Fibroblast of skin of scalp (primary cell): Measurements from ENCODE around the gene GOT2. TPM values are rescaled to one million over a fixed set of nuclear protein-coding genes. Genes with fewer than 3 reads are reported as not detected.
"Not testable (repeated sequence)": the region's sequence is repeated elsewhere in the genome, so short reads cannot be mapped to it uniquely, and the experiment has no call there.

Experiments
- DNase-seq: peaks from one replicate; pipeline ENCODE4 v3.0.0-alpha.2; 2013
- polyA plus RNA-seq, 2 experiments: library from polyadenylated mRNA; unstranded; fragments of 120-200 nt; gene quantifications; one replicate each; pipeline ENCODE4 v1.2.1, GENCODE V29; 2013; ENCODE audit not compliant: insufficient read length in 2 of 2

Gene GOT2
- polyA plus RNA-seq (2013, experiment 1 of 2; ENCODE audit: insufficient read length): 58.2 TPM
- polyA plus RNA-seq (2013, experiment 2 of 2; ENCODE audit: insufficient read length): 59.2 TPM

DNA sequence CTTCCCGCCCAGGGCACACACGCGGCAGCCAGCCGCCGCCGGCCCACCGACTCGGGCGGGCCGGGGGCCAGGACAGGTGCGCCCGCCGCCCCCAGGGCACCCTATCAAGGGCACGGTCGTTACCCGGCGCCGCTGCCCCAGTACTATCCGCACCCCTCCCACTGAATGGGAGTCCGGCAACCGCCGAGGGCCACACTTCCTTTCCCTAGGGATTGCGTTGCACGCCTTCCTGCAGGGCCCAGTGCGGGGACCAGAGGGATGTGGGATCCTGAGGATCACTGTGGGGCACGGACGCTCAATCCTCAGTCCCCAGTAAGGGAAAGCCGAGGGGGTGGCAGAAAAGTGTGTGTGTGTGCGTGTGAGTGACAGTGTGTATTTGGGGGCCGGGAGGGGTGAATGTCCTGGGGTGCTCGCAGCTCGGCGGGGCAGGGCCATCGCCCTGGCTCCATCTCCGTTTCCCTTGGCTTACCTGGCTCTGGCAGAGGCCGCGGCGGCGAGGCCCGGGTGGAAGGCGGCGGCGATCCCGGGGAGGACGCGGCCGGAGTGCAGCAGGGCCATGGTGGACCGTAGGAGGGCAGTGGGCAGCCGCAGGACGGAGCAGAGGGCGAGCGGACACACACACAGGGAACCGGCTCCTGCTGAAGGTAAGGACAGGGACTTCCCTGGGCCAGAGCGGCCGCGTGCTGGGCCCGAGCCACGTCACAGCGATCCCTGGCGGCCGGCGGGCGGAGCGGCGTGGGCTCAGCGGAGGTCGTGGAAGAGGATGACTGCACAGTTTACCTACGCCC lies at the start of gene GOT2:
GOT2 (minus strand) TSS at position 646 of the 788 bp plus-strand sequence; CDS start at position 558, 88 bp downstream.
- peak; percentile 81 for DNase-seq

DNA sequence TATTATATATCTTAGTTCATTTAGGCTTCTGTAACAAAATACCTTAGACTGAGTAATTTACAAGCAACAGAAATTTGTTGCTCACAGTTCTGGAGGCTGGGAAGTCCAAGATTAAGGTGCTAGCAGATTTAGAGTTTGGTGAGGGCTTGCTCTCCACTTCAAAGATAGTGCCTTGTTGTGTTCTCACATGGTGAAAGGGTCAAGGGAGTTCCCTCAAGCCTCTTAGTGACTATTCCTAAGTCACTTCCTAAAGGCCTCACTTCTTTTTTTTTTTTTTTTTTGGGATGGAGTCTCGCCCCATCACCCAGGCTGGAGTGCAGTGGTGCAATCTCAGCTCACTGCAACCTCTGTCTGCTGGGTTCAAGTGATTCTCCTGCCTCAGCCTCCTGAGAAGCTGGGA lies 45.2 kb upstream of the GOT2 start:
- DNase-seq: not testable (repeated sequence)

DNA sequence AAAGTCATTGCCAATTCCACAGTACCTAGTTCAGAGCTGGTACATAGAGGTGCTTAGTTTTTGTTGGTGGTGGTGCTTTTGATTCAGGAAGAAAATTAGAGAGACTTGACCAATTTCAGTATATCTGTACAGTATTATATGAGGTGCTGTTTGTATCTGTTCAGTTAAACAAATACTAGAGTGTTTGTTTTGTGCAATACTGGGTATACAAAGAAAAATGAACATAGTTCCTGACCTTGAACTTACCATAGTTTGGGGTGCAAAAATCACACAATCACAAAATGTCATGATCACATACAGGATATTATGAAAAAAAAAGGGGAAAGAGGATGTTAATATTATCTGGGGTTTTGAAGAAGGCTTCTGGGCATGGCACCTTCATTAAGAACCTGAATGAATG lies 39.8 kb upstream of the GOT2 start:
- DNase-seq: no peak

DNA sequence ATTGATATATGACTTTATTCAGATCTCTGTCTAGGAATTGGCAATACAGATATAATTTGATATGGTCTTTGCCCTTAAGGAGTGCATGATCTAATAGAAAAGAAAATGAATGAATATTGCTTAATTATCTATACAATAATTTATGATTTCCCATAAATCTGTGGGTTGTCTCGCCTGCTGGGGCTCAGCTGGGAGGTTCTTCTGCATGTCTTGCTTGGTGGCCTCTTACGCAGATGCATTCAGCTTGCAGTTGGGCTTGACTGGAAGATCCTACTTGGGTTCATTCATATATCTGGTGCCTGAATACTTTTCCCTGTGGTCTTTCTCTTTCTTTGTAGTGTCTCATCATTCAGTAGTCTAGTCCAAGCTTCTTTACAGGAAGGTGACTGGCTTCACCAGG lies 34.0 kb upstream of the GOT2 start:
- DNase-seq: no peak

DNA sequence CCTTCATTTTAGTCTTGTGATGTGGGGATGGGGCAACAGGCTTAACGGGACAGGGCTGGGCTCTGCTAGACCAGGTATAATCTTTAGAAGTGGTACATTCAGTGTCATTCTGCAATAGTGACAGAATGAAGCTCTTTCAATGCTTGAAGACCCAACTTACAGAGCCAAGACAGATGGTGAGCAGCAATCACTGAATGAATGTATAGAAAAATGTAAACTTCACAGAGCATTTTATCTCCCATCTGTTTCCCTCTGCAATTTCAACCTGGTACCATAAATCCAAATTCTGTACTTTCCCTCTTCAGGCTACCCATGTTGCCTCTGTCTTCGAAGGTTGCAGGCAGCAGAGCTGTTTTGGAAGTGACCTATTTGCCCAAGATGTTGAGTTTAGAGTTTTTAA lies 33.5 kb upstream of the GOT2 start:
- no peak for DNase-seq

DNA sequence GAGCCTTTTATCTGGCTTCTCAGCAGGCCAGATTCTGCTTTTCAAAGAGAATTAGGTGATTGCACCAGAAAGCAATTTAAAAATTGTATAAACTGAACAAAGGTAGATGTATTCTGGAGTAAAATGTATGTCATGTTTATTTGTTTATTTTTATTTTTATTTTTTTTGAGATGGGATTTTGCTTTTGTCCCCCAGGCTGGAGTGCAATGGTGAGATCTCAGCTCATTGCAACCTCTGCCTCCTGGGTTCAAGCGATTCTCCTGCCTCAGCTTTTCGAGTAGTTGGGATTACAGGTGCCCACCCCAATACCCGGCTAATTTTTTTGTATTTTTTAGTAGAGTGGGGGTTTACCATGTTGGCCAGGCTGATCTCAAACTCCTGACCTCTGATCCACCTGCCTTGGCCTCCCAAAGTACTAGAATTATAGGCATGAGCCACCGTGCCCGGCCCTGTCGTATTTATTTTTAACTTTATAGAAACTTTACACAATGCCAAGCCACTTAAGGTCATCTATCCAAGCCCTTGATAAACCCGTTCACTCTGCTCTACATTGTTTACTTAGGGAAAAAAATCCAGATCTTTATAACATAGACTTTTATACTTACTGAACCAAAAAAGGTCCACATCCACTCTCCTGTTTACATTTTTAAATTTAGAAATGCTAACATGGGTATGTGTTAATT lies 22.7 kb upstream of the GOT2 start:
- DNase-seq: no peak

DNA sequence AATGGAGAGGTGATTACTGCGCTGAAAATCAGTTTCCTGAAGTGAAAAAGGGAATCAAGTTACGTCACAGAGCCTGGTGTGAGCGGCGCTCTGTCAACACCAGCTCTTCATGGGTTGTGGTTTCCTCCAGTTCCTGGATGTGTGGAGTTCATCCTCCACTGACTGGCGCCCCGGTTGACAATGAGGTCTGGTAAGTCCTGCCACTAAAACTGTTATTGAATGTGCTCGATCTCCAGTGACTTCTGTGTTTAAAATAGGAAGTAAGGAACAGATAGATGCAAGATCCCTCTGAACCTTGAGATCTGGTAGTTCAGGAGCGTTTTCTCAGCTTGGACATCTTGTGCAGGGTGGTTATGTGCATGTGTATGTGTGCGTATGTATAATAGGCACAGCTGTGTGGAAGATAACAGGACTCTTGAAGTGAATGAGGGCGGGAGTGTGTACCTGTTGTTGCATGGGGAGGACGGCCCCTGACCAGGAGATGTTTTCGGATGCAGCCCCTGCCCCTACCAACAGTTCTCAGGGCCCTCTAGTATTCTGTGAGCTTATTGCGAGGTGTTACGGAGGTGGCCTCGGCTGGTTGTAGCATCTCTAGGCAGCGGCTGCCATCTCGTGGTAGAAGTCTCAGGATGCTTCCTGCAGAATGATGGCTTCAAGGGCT lies 22.0 kb upstream of the GOT2 start:
- peak; percentile 64 for DNase-seq

DNA sequence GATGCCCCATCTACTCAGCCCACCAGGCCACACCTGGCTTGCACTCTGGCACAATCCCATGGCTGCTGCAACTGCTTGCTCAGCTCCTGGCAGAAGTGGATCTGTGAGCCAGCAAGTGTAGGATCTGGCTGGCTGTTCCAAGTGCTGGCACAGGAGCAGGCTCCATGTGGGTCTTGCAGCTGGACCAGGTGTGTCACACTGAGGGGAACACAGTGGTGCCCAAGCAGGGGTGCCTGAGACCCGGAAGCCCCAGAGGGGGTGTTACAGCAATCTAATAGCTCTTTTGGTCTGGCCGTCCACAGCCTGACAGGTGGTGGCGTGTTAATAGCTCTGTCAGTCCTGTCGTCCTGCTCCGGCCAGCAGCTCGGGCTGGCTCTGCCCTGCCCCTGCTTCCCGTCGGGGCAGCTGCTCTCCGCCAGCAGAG lies 19.6 kb upstream of the GOT2 start:
- DNase-seq: no peak

DNA sequence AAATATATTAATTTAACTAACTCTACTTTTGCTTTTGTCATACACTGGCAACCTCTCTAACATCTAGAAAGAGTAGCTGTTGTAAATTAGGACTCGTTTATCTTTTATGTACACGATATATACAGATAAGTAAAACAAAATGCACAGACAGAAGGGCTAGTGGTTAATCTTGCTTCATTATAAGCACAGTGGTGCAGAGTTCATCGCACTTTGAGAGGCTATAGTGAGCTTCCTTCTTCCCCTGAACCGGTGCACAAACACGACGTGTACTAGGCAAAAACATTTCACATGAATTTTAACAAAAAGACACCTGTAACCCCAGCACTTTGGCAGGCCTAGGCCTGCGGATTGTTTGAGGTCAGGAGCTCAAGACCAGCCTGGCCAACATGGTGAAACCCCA lies 10.4 kb upstream of the GOT2 start:
- no peak for DNase-seq

DNA sequence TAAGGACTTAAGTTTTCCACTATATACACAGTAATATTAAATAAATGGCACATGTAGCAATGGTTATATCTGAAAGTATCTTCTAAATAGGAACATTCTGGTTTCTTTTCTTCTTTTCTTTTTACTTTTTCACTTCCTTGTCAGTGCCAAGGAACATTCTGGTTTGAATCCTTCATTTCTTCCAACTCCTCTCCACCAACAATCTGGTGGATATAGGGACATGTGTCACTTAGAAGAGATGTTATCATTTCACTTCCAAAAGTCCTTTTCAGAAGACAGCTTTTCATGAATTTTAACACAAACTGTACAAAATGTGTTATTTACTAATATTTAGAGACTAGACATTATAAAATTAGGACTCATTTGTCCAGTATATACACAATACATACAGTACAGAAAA lies 7.9 kb upstream of the GOT2 start:
- no peak for DNase-seq

DNA sequence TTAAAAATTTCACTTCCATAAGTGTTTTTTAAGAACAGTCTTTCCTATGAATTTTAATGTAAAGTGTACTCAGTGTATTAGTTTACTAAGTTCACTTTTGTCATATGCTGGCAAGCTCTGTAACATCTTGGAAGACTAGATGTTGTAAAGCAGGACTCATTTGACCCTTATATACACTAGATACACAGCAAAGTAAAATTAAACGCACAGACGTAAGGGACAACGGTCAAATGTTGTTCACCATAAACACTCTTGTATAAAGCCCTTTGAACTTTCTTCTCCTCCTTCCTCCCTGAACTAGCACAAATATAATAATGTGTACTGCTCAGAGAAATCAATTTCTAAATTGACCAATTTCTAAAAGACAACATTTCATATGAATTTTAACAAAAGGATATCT lies 7.0 kb upstream of the GOT2 start:
- no peak for DNase-seq

DNA sequence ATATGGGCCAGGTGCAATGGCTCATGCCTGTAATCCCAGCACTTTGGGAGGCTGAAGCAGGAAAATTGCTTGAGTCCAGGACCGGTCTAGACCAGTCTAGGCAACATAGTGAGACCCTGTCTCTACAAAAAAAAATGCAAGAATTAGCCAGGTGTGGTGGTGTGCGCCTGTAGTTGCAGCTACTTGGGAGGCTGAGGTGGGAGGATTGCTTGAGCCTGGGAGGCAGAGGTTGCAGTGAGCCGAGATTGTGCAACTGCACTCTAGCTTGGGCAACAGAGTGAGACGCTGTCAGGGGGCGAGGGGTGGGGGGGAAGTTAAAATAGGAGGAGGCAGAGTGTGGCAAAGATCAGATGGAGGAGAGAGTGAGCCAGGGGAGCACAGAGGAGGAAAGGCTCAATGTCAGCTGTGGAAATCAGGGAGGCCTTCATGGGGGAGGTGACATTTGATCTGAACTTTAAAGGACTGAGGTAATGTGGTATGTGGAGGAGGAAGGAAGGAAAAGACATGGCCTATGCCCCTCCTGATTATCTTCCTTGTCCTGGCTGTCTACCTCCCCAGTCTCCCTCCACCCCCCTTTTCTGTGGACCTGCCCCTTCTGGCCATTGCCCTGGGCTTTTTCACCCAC lies 4.7 kb upstream of the GOT2 start:
- DNase-seq: no peak

DNA sequence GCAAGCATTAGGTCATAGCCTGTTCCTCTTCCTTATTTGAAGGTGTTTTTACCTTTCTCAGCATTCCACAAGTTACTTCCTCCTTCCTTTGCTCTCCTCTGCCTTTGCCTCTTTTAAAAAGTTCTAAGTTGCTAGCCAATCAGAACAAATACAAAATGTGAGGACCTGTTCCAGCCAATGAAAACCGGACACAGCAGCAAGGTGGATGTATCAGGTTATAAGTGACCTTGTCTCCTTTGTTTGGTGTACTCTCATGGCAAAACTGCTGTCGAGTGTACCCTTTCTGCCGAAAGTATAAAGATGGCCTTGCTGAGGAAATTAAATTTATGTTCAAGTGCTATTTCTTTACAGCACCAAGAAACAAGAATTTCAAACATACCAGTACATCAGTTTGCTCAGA lies 2.2 kb upstream of the GOT2 start:
- not testable (repeated sequence) for DNase-seq

DNA sequence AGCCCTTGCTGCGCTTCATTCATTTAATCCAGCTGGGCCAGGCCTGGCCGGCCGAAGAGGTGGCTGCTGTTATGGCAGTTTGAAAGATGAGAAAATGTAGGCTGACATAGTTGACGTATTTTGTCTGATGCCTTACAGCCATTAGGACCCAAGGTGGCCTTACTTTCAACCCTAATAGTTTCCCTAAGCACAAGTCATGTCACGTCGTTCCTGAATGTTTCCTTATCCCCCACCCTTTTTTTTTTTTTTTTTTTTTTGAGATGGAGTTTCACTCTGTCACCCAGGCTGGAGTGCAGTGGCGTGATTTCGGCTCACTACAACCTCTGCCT lies 307 bp upstream of the GOT2 start:
- DNase-seq: no peak

DNA sequence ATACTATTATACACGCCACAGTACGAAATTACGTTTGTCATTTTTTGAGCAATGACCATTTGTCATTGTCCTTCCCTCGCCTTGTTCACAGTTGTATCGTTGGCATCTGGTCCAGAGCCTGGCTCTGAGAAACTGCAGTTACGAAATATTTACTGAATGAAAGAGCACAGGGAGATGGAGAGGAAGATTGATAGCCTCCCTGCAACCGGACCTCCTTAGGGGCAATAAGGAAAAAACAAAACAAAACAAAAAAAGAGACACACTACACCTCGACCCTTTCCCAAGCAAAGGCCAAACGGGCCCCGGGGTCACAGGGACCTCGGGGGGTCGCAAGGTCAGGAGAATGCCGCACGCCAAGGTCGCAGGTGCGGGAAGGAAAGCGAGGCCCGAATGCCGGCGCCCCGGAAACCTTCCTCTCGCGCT lies 857 bp downstream of the GOT2 start:
- DNase-seq: no peak

DNA sequence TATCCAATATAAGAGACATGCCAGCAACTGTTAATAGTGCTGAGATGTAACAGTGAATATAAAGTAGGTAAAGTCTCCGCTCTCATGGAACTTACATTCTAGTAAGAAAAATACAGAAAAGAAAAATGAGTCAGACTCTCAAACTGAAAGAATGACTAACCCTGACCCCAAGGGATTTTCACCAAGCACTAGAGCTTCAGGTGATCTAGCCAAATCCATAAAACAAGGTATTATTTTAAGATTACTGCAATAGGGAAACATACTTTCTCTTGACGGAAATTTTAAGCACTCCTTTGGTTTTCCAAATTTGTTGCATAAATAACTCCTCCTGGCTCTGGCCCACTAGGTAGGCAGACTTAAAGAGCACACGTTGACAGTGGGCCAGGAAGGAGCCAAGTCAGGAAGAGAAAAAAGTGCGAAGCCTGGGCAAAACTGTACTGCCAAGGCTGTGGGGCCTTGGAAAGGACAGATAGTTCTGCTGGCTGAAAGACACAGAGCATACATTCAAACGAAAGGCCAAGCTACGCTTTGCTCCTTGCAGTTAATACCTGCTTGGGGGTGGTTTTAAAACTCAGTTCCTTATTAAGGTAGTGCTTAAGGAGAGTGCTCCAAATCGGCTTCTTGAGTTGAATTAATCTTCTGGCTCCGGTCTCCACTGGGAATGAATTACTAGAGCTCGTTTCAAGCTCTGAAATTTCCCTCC lies 1.4 kb downstream of the GOT2 start:
- peak; percentile 25 for DNase-seq

DNA sequence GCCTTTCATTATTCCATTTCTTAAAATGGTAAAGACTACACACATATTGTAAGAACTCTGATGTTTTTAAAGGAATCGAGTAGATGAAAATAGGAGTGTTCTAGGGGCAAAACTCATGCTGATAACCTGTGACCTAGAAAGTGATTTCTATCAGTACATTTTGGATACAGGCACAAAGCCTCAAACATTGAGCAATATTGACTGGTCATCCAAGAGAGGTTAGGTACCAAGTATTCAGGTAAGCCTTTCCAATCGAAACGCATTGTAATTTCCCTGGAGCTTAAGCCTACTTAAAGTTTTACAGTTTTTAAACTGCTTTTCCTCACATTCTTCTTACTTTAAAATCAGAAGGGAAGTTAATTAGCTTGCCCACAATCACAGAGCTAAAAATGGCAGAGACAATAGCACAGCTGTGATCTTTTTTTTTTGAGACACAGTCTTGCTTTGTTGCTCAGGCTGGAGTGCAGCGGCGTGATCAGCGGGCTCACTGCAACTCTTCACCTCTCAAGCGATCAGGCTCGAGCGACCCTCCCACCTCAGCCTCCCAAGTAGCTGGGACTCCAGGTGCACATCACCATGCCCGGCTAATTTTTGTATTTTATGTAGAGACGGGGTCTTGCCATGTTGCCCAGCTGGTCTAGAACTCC lies 3.3 kb downstream of the GOT2 start:
- DNase-seq: no peak

DNA sequence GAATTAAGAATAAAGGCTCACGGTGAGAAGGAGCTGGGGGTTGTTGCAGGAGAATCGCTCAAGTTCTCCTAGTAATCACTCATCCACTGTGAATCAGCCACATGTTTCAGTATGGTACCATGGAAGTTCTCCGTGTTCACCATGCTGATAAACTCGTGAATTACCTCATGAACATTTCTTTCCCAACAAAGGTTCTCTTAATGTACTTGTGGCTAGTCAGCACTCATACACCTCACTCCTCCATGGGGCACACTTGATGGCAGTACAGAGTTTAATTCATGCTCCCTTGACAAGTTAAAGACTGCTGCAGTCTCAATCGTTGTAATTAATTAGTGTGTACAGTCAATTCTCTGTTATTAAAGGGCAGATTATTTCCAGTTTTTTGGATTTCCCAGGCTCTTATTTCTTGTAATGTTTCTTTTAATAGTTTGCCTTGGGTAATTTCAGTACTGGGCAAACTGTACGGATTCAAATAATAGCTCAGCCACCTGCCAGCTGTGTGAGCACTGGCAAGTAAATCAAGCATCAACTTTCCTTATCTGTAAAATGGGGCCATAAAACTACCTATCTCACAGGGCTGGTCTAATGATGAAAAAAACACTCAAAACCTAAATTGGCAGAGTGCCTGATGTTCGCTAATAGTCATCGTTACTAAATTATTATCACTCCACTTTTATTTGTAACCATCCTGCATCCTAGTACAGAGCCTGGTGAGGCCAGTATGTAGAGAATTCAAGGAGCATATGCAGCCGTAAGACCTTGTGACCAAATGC lies 6.1 kb downstream of the GOT2 start:
- DNase-seq: no peak

DNA sequence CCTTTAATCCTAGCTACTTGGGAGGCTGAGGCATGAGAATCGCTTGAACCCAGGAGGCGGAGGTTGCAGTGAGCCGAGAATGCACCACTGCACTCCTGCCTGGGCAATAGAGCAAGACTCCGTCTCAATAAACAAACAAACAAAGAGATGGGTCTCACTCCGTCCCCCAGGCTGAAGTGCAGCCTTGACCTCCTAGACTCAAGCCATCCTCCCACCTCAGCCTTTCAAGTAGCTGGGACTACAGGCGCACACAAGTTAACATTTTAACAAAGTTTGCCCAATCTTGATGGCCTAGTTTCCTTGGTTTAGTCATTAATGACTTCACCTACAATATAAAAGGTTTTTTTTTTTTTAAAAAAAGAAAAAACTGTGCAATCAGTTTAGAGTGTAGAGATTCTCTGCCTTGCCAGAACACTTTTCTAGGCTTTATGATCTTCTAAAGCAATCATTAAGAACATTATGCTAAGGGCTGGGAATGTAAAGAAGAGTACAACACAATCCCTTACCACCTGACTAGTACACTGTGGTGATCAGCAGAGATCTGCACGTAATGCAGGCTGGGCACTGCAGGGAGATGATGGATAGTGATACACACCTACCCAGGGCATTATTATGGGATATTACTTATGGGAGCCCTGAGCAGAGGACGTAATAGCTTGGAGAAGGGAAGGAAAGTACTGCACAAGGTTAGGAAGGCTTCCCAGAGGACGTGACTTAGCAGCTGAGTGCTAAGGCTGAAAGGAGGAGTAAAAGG lies 6.9 kb downstream of the GOT2 start:
- DNase-seq: no peak

DNA sequence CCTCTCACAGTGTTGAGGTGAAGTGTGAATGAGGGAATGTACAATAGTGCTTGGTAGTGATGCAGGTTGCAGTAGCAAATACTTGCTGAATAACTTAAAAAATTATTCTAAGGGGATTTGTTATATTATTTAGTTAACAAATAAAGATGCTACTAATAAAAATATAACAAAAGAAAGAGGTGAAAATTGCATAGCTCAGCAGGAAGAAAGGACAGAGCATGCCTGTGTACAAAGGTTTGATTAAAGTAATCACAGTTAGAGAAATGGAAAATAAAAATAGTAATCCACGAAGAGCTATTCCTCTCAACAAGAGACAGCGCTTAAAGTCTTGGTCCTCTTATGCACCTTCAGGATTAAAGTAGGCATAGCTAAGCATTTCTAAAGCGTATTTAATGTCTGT lies 11.0 kb downstream of the GOT2 start:
- DNase-seq: no peak
